CD14-positive monocyte (primary cell): ENCODE measurements around the gene CAPN9. TPM values are rescaled to one million over a fixed set of nuclear protein-coding genes. Genes with fewer than 3 reads are reported as not detected.

Source experiments
- DNase-seq, 3 donors: peaks; one replicate each; pipeline ENCODE4 v3.0.0-alpha.2; 2011 to 2022
- H2AFZ ChIP-seq: 2 replicates; pipeline ENCODE4 v1.6.0; 2012; ENCODE audit warnings: mild to moderate bottlenecking, low read depth, low read length, inconsistent platforms; ENCODE audit not compliant: insufficient read depth, poor library complexity, severe bottlenecking
- H3K27ac ChIP-seq, 2 donors: 1 replicate in 1 of 2; 2 replicates in 1 of 2; pipeline ENCODE4 v1.5.1; 2012 to 2013; ENCODE audit warnings: low read length in 2 of 2, control low read depth in 1 of 2, inconsistent platforms in 1 of 2, low read depth in 1 of 2, mild to moderate bottlenecking in 1 of 2
- H3K27me3 ChIP-seq, 2 donors: one replicate each; pipeline versions ENCODE4 v1.6.0 to v1.6.1; 2011 to 2013; ENCODE audit warnings: low read length in 2 of 2; ENCODE audit not compliant: control insufficient read depth in 2 of 2, insufficient read depth in 2 of 2
- H3K36me3 ChIP-seq, 2 donors: replicated peaks in 1 of 2; 1 replicate in 1 of 2; 2 replicates in 1 of 2; pipeline versions ENCODE4 v1.5.1 to v1.6.1; 2012 to 2013; ENCODE audit warnings: low read length in 2 of 2, control low read depth in 1 of 2, inconsistent platforms in 1 of 2, mild to moderate bottlenecking in 1 of 2; ENCODE audit not compliant: insufficient read depth in 2 of 2, control insufficient read depth in 1 of 2
- H3K4me1 ChIP-seq, 2 donors: 1 replicate in 1 of 2; 2 replicates in 1 of 2; pipeline versions ENCODE4 v1.5.1 to v1.6.1; 2012 to 2013; ENCODE audit warnings: low read length in 2 of 2, control low read depth in 1 of 2, inconsistent platforms in 1 of 2, mild to moderate bottlenecking in 1 of 2, moderate library complexity in 1 of 2; ENCODE audit not compliant: insufficient read depth in 2 of 2, control insufficient read depth in 1 of 2
- H3K4me2 ChIP-seq: replicated peaks from 2 replicates; pipeline ENCODE3; 2012; ENCODE audit warnings: low read length, moderate library complexity, mild to moderate bottlenecking; ENCODE audit not compliant: poor library complexity, severe bottlenecking; ENCODE audit errors: extremely low read depth
- H3K4me3 ChIP-seq, 3 experiments: fragments of 200-600 bp in 1 of 3; sonication (generic) in 1 of 3; replicated peaks in 1 of 3; 1 replicate in 2 of 3; 2 replicates in 1 of 3; pipeline ENCODE4 v1.5.1; 2011 to 2013; ENCODE audit warnings: low read length in 3 of 3, mild to moderate bottlenecking in 3 of 3, control low read depth in 2 of 3, low read depth in 2 of 3, inconsistent platforms in 1 of 3, moderate library complexity in 1 of 3
- H3K79me2 ChIP-seq: 2 replicates; pipeline ENCODE4 v1.6.0; 2012; ENCODE audit warnings: mild to moderate bottlenecking, control low read depth, inconsistent platforms, low read length, moderate library complexity; ENCODE audit not compliant: insufficient read depth
- H3K9ac ChIP-seq: 2 replicates; pipeline ENCODE4 v1.6.0; 2017; ENCODE audit warnings: low read length, mild to moderate bottlenecking; ENCODE audit not compliant: insufficient read depth, poor library complexity, severe bottlenecking
- H3K9me3 ChIP-seq, 2 donors: replicated peaks in 1 of 2; 1 replicate in 1 of 2; 2 replicates in 1 of 2; pipeline versions ENCODE4 v1.5.1 to v1.6.1; 2012 to 2013; ENCODE audit warnings: low read length in 2 of 2, control low read depth in 1 of 2; ENCODE audit not compliant: control insufficient read depth in 1 of 2, insufficient read depth in 1 of 2
- H4K20me1 ChIP-seq: 2 replicates; pipeline ENCODE4 v1.6.0; 2012; ENCODE audit warnings: mild to moderate bottlenecking, low read length, control low read depth, moderate library complexity; ENCODE audit not compliant: insufficient read depth
- H3K27ac Mint-ChIP-seq, 7 donors: one replicate each; pipeline ENCODE4 v1.8.0; 2020; ENCODE audit warnings: mild to moderate bottlenecking in 7 of 7, mixed read lengths in 7 of 7, moderate library complexity in 6 of 7, inconsistent platforms in 2 of 7
- H3K27me3 Mint-ChIP-seq, 3 donors: one replicate each; pipeline ENCODE4 v1.8.0; 2021 to 2022; ENCODE audit warnings: low read depth in 3 of 3, mild to moderate bottlenecking in 3 of 3, mixed read lengths in 3 of 3, moderate library complexity in 3 of 3, inconsistent platforms in 1 of 3
- H3K36me3 Mint-ChIP-seq, 2 donors: one replicate each; pipeline ENCODE4 v1.8.0; 2020; ENCODE audit warnings: mixed read lengths in 2 of 2, inconsistent platforms in 1 of 2, mild to moderate bottlenecking in 1 of 2
- H3K4me1 Mint-ChIP-seq: one replicate; pipeline ENCODE4 v1.8.0; 2020; ENCODE audit warnings: mild to moderate bottlenecking, mixed read lengths
- H3K4me3 Mint-ChIP-seq, 2 donors: one replicate each; pipeline ENCODE4 v1.8.0; 2020; ENCODE audit warnings: mild to moderate bottlenecking in 2 of 2, mixed read lengths in 2 of 2, moderate library complexity in 1 of 2
- H3K9me3 Mint-ChIP-seq, 7 donors: one replicate each; pipeline ENCODE4 v1.8.0; 2020 to 2022; ENCODE audit warnings: mixed read lengths in 7 of 7, mild to moderate bottlenecking in 6 of 7, moderate library complexity in 6 of 7, inconsistent platforms in 2 of 7
- CTCF ChIP-seq: fragments of 200-600 bp; IDR thresholded peaks from one replicate; pipeline ENCODE4 v1.8.0; 2022; ENCODE audit warnings: antibody characterized with exemption, mild to moderate bottlenecking
- WGBS: methylation state at CpG from one replicate; pipeline ENCODE4 v1.1.5; 2013; ENCODE audit warnings: missing lambda C conversion rate; ENCODE audit not compliant: insufficient coverage; 5-methylcytosine and 5-hydroxymethylcytosine counted together
- intact Hi-C, 2 donors: fragments of 100-400 bp; cut with micrococcal nuclease; formaldehyde crosslinking; loops; one replicate each; pipeline versions ENCODE4 v1.15.0 to v1.15.1; 2023
- polyA plus RNA-seq, 3 donors: library from polyadenylated mRNA; depleted of rRNA in 1 of 3; unstranded in 2 of 3; stranded (reverse) in 1 of 3; fragments of 300-500 nt in 2 of 3; fragments of >200 nt in 1 of 3; fragmentation: Illumina TruSeq in 2 of 3; gene quantifications; 1 replicate in 2 of 3; 2 replicates in 1 of 3; pipeline ENCODE4 v1.2.3, GENCODE V29; 2012 to 2021

CAPN9 gene
- polyA plus RNA-seq, 3 donors = not detected

- H3K36me3 Mint-ChIP-seq = no peaks in the 10 kb centered on the region
- H3K27me3 Mint-ChIP-seq = peaks cover 7 to 25% (median 16%) of the 10 kb centered on the region in 3 donors
- 92% methylated on average over 16 of the region's 18 CpGs for WGBS
- no peak for TF ChIP-seq CTCF
- H3K27me3 ChIP-seq = no peaks in the 10 kb centered on the region
- H3K79me2 ChIP-seq = no peaks in the 10 kb centered on the region
- no peak overlapping the region for H3K27ac ChIP-seq
- H3K4me3 ChIP-seq = no peak overlapping the region
- H3K9ac ChIP-seq = no peak overlapping the region
- H3K9me3 Mint-ChIP-seq = peaks cover 0 to 2% (median 0%) of the 10 kb centered on the region in 7 donors
- H3K9me3 ChIP-seq = no peaks in the 10 kb centered on the region
- peaks cover 0 to 5% of the 10 kb centered on the region in 2 donors for H3K4me1 ChIP-seq
- no peak overlapping the region for H2AFZ ChIP-seq
- H3K36me3 ChIP-seq = no peaks in the 10 kb centered on the region
- DNase-seq = no peak
- intact Hi-C loops = no loop called here
- H3K4me2 ChIP-seq = no peak overlapping the region
- no peak overlapping the region for H3K27ac Mint-ChIP-seq
- no peak overlapping the region for H3K4me3 Mint-ChIP-seq
- H3K4me1 Mint-ChIP-seq = peaks cover 15% of the 10 kb centered on the region
- H4K20me1 ChIP-seq = no peaks in the 10 kb centered on the region
These were observed 37.3 kb upstream of the CAPN9 start for GRCh38 chr1:230709619-230710542.

GRCh38 chr1:230710543-230710904 is 36.7 kb upstream of the CAPN9 start:
- no peak overlapping the region for H2AFZ ChIP-seq
- peaks cover 0 to 5% of the 10 kb centered on the region in 2 donors for H3K4me1 ChIP-seq
- TF ChIP-seq CTCF = no peak
- H3K4me3 Mint-ChIP-seq = no peak overlapping the region
- H3K79me2 ChIP-seq = no peaks in the 10 kb centered on the region
- H3K27me3 Mint-ChIP-seq = peaks cover 7 to 25% (median 16%) of the 10 kb centered on the region in 3 donors
- H3K27ac Mint-ChIP-seq = no peak overlapping the region
- no peak for DNase-seq
- H3K4me3 ChIP-seq = no peak overlapping the region
- H3K27me3 ChIP-seq = no peaks in the 10 kb centered on the region
- no peaks in the 10 kb centered on the region for H3K36me3 ChIP-seq
- H3K9ac ChIP-seq = no peak overlapping the region
- H3K4me1 Mint-ChIP-seq = peaks cover 15% of the 10 kb centered on the region
- 89% methylated on average over 5 of the region's 8 CpGs for WGBS
- H4K20me1 ChIP-seq = no peaks in the 10 kb centered on the region
- no peak overlapping the region for H3K27ac ChIP-seq
- no peaks in the 10 kb centered on the region for H3K36me3 Mint-ChIP-seq
- H3K9me3 Mint-ChIP-seq = peaks cover 0 to 2% (median 0%) of the 10 kb centered on the region in 7 donors
- H3K9me3 ChIP-seq = no peaks in the 10 kb centered on the region
- H3K4me2 ChIP-seq = no peak overlapping the region
- intact Hi-C loops = no loop called here
